ENCODE data around the gene DPH7.
A peak's percentile ranks its signal among the peaks of the same experiment; 100 is the strongest.
"Not testable (repeated sequence)": the region's sequence is repeated elsewhere in the genome, so short reads cannot be mapped to it uniquely, and the experiment has no call there.

Gene DPH7

DNA sequence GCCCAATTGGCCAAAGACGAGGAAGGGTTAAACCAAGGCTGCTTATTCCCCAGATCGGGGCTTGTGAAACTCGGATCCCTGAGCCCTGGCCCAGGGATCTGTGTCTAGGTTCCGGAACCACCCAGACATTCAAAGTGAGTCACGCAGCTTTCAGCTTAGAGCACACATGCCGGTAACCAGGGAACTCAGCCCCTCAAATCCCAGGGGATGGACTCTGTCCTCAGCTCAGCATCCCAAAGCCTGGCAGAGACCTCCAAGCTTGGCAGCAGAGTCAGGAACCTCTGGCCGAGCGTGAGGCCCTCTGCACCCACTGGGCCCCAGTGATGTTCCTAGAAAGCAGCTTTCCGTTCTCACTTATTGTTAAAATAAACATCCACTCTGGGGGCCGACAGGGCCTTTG lies 33.6 kb downstream of the DPH7 start:
- no peak overlapping the region for H3K4me3 ChIP-seq (ENCODE audit: low read depth, low read length)
- H3K4me1 ChIP-seq (ENCODE audit: control insufficient read depth, insufficient read depth, low read length, unreplicated experiment): peaks cover 20% of the 10 kb centered on the region
- H3K79me2 ChIP-seq (ENCODE audit: control insufficient read depth, insufficient read depth, low read length, unreplicated experiment): no peaks in the 10 kb centered on the region
- no peak overlapping the region for H2AFZ ChIP-seq (ENCODE audit: low read length, unreplicated experiment)
- H3K27ac ChIP-seq (ENCODE audit: low read depth, low read length): peak overlapping the region; percentile 88
- no peaks in the 10 kb centered on the region for H3K36me3 ChIP-seq (ENCODE audit: insufficient read depth, low read length)
- no peaks in the 10 kb centered on the region for H3K27me3 ChIP-seq (ENCODE audit: insufficient read depth, low read length)

DNA sequence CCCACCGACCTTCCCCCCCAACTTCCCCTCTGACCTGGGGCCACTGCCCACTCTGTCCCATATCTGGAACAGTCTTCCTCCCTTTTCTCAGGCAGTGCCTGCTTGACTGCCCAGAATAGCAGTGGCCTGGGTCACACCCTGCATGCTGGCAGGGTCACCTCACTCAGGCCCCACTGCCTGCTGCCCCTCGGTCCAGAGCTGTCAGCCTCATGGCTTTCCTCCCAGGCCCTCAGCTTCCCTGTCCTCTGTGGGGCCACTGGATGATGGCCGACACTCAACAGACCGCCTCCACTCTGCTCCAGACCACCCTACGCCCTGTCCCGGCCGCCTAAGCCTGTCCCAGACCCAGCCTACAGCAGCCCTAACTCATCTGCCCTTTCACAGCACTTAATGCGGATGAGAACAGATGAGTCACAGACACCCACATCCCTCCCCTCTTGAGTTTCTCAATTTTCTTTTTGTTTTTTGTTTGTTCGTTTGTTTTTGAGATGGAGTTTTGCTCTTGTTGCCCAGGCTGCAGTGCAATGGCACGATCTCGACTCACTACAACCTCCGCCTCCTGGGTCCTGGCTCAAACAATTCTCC lies 34.5 kb downstream of the DPH7 start:
- Histone ChIP-seq H3K27me3 (ENCODE audit: insufficient read depth, low read length) (no peaks in the 10 kb centered on the region), H3K4me3 (ENCODE audit: low read depth, low read length) (peak overlapping the region; percentile 22; the same call in 1 of the 2 replicates), H3K79me2 (ENCODE audit: control insufficient read depth, insufficient read depth, low read length, unreplicated experiment) (no peaks in the 10 kb centered on the region), H3K27ac (ENCODE audit: low read depth, low read length) (peak overlapping the region; percentile 88), H2AFZ (ENCODE audit: low read length, unreplicated experiment) (no peak overlapping the region), H3K4me1 (ENCODE audit: control insufficient read depth, insufficient read depth, low read length, unreplicated experiment) (peaks cover 20% of the 10 kb centered on the region), H3K36me3 (ENCODE audit: insufficient read depth, low read length) (no peaks in the 10 kb centered on the region)

DNA sequence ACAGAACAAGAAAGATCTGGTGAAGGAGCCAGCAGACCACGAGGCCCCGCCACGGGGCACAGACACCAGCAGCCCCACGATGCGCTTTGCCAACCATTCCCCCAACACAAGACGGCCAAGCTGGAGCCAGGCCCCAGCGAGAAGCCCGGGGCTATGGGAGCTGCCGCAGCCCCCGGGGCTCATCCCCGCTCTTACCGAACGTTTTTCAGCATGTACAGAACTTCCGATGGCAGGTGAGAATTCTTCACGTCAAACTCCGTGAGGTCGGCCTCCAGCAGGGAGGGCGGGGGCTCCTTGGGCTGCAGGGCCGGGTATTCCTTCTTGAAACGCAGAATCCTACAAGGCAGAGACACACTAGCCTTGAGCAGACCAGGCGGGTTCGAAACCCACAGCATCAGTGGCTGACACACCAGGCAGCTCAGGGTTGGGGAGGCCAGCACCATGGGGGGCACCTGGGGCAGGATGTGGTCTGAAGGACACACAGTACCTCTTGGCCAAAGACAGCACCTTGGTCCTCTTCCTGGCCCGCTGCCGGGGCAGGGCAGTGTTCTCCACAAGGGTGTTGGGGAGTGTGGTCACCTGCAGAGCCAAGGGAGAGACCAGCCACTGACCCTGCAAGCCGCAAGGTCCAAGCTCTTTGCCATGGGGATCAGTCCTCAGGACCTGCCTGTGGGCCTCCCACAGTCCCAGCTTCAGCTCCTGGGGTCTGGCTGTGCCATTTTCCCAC lies 35.3 kb downstream of the DPH7 start:
- no peaks in the 10 kb centered on the region for H3K79me2 ChIP-seq (ENCODE audit: control insufficient read depth, insufficient read depth, low read length, unreplicated experiment)
- H3K36me3 ChIP-seq (ENCODE audit: insufficient read depth, low read length): no peaks in the 10 kb centered on the region
- no peak overlapping the region for H2AFZ ChIP-seq (ENCODE audit: low read length, unreplicated experiment)
- peak overlapping the region; percentile 88 for H3K27ac ChIP-seq (ENCODE audit: low read depth, low read length)
- no peak overlapping the region for H3K4me3 ChIP-seq (ENCODE audit: low read depth, low read length)
- H3K27me3 ChIP-seq (ENCODE audit: insufficient read depth, low read length): no peaks in the 10 kb centered on the region
- H3K4me1 ChIP-seq (ENCODE audit: control insufficient read depth, insufficient read depth, low read length, unreplicated experiment): peaks cover 20% of the 10 kb centered on the region

GRCh38 chr9:137542486-137542885 lies 36.2 kb downstream of the DPH7 start:
- Histone ChIP-seq H3K79me2 (ENCODE audit: control insufficient read depth, insufficient read depth, low read length, unreplicated experiment) (no peaks in the 10 kb centered on the region), H3K4me1 (ENCODE audit: control insufficient read depth, insufficient read depth, low read length, unreplicated experiment) (peaks cover 20% of the 10 kb centered on the region), H3K27ac (ENCODE audit: low read depth, low read length) (no peak overlapping the region), H3K4me3 (ENCODE audit: low read depth, low read length) (no peak overlapping the region), H2AFZ (ENCODE audit: low read length, unreplicated experiment) (no peak overlapping the region), H3K27me3 (ENCODE audit: insufficient read depth, low read length) (no peaks in the 10 kb centered on the region), H3K36me3 (ENCODE audit: insufficient read depth, low read length) (no peaks in the 10 kb centered on the region)

- Histone ChIP-seq H3K4me3 (ENCODE audit: low read depth, low read length) (no peak overlapping the region), H3K36me3 (ENCODE audit: insufficient read depth, low read length) (no peaks in the 10 kb centered on the region), H3K79me2 (ENCODE audit: control insufficient read depth, insufficient read depth, low read length, unreplicated experiment) (no peaks in the 10 kb centered on the region), H3K27me3 (ENCODE audit: insufficient read depth, low read length) (no peaks in the 10 kb centered on the region), H2AFZ (ENCODE audit: low read length, unreplicated experiment) (no peak overlapping the region), H3K27ac (ENCODE audit: low read depth, low read length) (no peak overlapping the region), H3K4me1 (ENCODE audit: control insufficient read depth, insufficient read depth, low read length, unreplicated experiment) (peaks cover 20% of the 10 kb centered on the region)
Observed at GRCh38 chr9:137540536-137540935, 38.2 kb downstream of the DPH7 start.

DNA sequence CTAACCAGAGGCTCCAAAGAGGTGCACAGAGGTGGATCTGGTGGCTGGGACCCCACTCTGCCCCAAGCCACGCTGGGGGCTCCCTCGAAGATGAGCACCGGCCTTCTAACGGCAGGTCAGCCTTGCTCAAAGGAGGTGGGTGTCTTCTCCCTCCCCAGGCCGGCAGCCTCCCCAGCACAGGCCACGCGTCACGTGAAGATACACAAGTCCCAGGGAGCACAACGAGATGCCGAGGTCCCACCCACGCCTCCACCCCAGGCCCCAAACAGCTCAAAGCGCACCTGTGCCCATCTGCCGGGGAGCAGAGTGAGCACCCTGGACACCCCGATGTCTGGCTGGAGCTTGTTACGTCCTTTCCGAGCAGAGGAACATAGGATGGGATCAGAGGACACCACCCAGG lies 40.7 kb downstream of the DPH7 start:
- Histone ChIP-seq H3K27ac (ENCODE audit: low read depth, low read length) (no peak overlapping the region), H2AFZ (ENCODE audit: low read length, unreplicated experiment) (no peak overlapping the region), H3K4me3 (ENCODE audit: low read depth, low read length) (no peak overlapping the region), H3K4me1 (ENCODE audit: control insufficient read depth, insufficient read depth, low read length, unreplicated experiment) (no peaks in the 10 kb centered on the region), H3K27me3 (ENCODE audit: insufficient read depth, low read length) (no peaks in the 10 kb centered on the region), H3K36me3 (ENCODE audit: insufficient read depth, low read length) (no peaks in the 10 kb centered on the region), H3K79me2 (ENCODE audit: control insufficient read depth, insufficient read depth, low read length, unreplicated experiment) (no peaks in the 10 kb centered on the region)

DNA sequence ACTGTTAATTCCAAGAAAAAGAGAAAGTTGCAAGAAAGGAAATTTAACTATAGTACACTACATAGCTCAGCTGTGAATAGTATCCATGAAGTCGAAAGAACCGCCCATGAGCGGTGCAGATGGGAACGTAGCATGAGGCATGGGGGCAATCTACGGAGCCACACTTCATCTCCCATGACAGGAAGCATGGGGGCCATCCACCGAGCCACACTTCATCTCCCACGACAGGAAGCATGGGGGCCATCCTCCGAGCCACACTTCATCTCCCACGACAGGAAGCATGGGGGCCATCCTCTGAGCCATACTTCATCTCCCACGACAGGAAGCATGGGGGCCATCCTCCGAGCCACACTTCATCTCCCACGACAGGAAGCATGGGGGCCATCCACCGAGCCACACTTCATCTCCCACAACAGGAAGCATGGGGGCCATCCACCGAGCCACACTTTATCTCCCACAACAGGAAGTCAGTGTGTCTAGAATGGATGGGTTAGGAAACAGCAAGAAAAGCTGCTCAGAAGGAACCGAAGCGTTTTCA lies 42.1 kb downstream of the DPH7 start:
- not testable (repeated sequence) for H3K27ac ChIP-seq (ENCODE audit: low read depth, low read length); H3K4me3 ChIP-seq (ENCODE audit: low read depth, low read length); H3K27me3 ChIP-seq (ENCODE audit: insufficient read depth, low read length)

DNA sequence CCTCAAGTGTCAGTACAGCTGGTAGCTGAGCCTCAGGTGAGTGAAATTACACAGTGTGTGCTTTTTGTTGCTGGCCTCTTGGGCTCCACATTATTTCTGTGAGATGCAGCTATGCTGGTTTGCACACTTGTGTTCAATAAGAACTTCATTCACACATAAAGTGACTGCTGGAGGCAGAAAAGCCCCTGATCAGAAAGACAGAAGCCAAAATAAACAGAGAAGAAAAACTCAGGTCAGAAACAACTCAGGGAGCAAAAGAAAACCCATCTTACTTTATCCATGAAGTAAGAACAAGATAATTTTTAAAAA lies 43.7 kb downstream of the DPH7 start:
- H3K4me1 ChIP-seq (ENCODE audit: control insufficient read depth, insufficient read depth, low read length, unreplicated experiment): no peaks in the 10 kb centered on the region
- H3K27ac ChIP-seq (ENCODE audit: low read depth, low read length): no peak overlapping the region
- H3K4me3 ChIP-seq (ENCODE audit: low read depth, low read length): no peak overlapping the region
- peak overlapping the region; percentile 77 for H2AFZ ChIP-seq (ENCODE audit: low read length, unreplicated experiment)
- H3K36me3 ChIP-seq (ENCODE audit: insufficient read depth, low read length): no peaks in the 10 kb centered on the region
- no peaks in the 10 kb centered on the region for H3K79me2 ChIP-seq (ENCODE audit: control insufficient read depth, insufficient read depth, low read length, unreplicated experiment)
- H3K27me3 ChIP-seq (ENCODE audit: insufficient read depth, low read length): no peaks in the 10 kb centered on the region

More for the DNA sequence above, 42.1 kb downstream of the DPH7 start:
- not testable (repeated sequence) for H3K4me1 ChIP-seq (ENCODE audit: control insufficient read depth, insufficient read depth, low read length, unreplicated experiment); H3K36me3 ChIP-seq (ENCODE audit: insufficient read depth, low read length); H3K79me2 ChIP-seq (ENCODE audit: control insufficient read depth, insufficient read depth, low read length, unreplicated experiment); H2AFZ ChIP-seq (ENCODE audit: low read length, unreplicated experiment)

DNA sequence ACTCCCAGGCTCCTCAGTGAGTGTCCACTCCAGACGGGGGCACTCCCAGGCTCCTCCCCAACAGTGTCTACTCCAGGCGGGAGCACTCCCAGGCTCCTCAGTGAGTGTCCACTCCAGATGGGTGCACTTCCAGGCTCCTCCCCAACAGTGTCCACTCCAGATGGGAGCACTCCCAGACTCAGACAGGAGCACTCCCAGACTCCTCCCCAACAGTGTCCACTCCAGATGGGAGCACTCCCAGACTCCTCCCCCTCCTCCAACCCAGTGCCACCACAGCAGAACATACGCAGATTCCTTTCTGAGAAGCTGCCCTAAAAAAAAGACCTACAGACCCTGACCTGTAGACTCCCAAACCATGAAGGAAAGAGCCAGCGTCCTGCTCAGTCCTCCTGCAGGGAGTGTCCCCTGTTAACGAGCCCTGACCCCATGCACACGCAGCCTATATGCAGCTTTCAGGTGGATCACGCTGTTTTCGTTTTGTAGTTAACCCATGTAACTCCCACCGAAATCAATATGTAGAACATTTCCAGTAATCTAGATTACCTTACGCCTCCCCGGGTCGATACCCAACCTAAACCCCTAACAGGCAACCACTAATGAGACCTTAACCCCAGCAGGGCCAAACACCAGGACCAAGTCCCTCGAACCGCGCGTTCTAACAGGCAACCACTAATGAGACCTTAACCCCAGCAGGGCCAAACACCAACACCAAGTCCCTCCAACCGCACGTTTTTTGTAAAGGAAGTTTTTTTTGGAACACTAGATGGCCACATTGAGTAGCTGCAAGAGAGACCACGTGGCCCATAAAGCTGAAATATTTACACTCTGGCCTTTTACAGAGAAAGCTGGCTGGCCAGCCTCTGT lies 44.2 kb downstream of the DPH7 start:
- Histone ChIP-seq H2AFZ (ENCODE audit: low read length, unreplicated experiment) (peak overlapping the region; percentile 77), H3K27me3 (ENCODE audit: insufficient read depth, low read length) (no peaks in the 10 kb centered on the region), H3K36me3 (ENCODE audit: insufficient read depth, low read length) (no peaks in the 10 kb centered on the region), H3K79me2 (ENCODE audit: control insufficient read depth, insufficient read depth, low read length, unreplicated experiment) (no peaks in the 10 kb centered on the region), H3K27ac (ENCODE audit: low read depth, low read length) (no peak overlapping the region), H3K4me1 (ENCODE audit: control insufficient read depth, insufficient read depth, low read length, unreplicated experiment) (no peaks in the 10 kb centered on the region), H3K4me3 (ENCODE audit: low read depth, low read length) (no peak overlapping the region)

DNA sequence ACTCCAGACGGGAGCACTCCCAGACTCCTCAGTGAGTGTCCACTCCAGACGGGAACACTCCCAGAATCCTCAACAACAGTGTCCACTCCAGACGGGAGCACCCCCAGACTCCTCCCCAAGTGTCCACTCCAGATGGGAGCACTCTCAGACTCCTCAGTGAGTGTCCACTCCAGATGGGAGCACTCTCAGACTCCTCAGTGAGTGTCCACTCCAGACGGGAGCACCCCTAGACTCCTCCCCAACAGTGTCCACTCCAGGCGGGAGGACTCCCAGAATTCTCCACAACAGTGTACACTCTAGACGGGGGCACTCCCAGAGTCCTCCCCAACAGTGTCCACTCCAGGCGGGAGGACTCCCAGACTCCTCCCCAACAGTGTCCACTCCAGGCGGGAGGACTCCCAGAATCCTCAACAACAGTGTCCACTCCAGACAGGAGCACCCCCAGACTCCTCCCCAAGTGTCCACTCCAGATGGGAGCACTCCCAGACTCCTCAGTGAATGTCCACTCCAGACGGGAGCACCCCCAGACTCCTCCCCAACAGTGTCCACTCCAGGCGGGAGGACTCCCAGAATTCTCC lies 45.7 kb downstream of the DPH7 start:
- not testable (repeated sequence) for H3K4me1 ChIP-seq (ENCODE audit: control insufficient read depth, insufficient read depth, low read length, unreplicated experiment); H3K4me3 ChIP-seq (ENCODE audit: low read depth, low read length); H3K36me3 ChIP-seq (ENCODE audit: insufficient read depth, low read length)

More for the DNA sequence above, 45.7 kb downstream of the DPH7 start:
- not testable (repeated sequence) for H2AFZ ChIP-seq (ENCODE audit: low read length, unreplicated experiment); H3K27me3 ChIP-seq (ENCODE audit: insufficient read depth, low read length); H3K27ac ChIP-seq (ENCODE audit: low read depth, low read length); H3K79me2 ChIP-seq (ENCODE audit: control insufficient read depth, insufficient read depth, low read length, unreplicated experiment)

Measured in ACC112 (cell line).